ENCODE measurements around the gene SCAF11. TPM values are rescaled to one million over a fixed set of nuclear protein-coding genes. Genes with fewer than 3 reads are reported as not detected.

SCAF11 gene
- total RNA-seq, 2 experiments from 2014 or later: 130 TPM

DNA sequence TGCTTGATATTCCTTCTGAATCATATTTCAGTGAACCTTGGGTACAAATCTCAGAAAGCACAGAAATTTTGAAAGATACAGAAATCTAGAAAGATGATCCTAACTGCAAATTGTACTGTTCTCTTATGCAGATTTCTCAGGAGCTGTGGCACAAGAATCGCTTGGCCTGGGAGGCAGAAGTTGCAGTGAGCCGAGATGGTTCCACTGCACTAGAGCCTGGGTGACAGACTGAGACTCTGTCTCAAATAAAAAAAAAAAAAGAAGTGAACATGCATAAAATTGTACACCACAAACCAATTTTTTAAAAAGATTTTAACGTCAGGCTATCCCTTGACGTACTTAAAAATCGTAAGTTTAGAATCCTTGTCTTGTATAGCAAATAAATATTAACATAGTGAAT lies 31.3 kb downstream of the SCAF11 start:
- no peaks in the 10 kb centered on the region for H3K4me1 ChIP-seq (ENCODE audit: insufficient read depth, low read length, poor library complexity, severe bottlenecking)
- H3K4me2 ChIP-seq (ENCODE audit: low read length): no peak overlapping the region
- no peak overlapping the region for H3K27ac ChIP-seq (ENCODE audit: low read depth, low read length, poor library complexity, severe bottlenecking)
- POLR2A ChIA-PET: interaction anchor here (1.3 to 1.9 kb wide), 3 partner anchors 11 to 24 kb away, joined by 3 to 5 read pairs (median 3); no protein-coding TSS in a partner anchor
- TF ChIP-seq CTCF (conservative IDR thresholded peaks at IDR 0.05; ENCODE audit: low read length) (no peak), EZH2phosphoT487 (IDR thresholded peaks at IDR 0.05; ENCODE audit: borderline replicate concordance, low read depth, low read length) (no peak)
- CTCF ChIA-PET (ENCODE audit: unreplicated experiment): interaction anchor here (0.6 kb wide), 1 partner anchor 75 kb away, joined by 3 read pairs; no protein-coding TSS in a partner anchor
- intact Hi-C loops (cut with micrococcal nuclease; ENCODE audit: unreplicated experiment): no loop called here
- peaks cover 17% of the 10 kb centered on the region for H3K9me3 ChIP-seq (ENCODE audit: low read length)
- H3K4me3 ChIP-seq (ENCODE audit: low read depth, low read length, poor library complexity, severe bottlenecking): no peak overlapping the region
- H4K20me1 ChIP-seq (ENCODE audit: insufficient read depth, low read length): no peaks in the 10 kb centered on the region
- BruUV-seq (replicated peaks): no TSS peak
- H2AFZ ChIP-seq (ENCODE audit: low read length): no peak overlapping the region
- no peaks in the 10 kb centered on the region for H3K9me2 ChIP-seq (ENCODE audit: insufficient read depth, low read length)
- peaks cover 85% of the 10 kb centered on the region for H3K36me3 ChIP-seq (ENCODE audit: insufficient read depth, low read length)
- DNase-seq (ENCODE audit: low spot score): no peak
- H3K79me2 ChIP-seq (ENCODE audit: insufficient read depth, low read depth, low read length): peaks cover 51% of the 10 kb centered on the region

GRCh38 chr12:45948546-45948945 lies 41.8 kb downstream of the SCAF11 start:
- H3K9me3 ChIP-seq (ENCODE audit: low read length): no peaks in the 10 kb centered on the region
- no peak overlapping the region for H3K27ac ChIP-seq (ENCODE audit: low read depth, low read length, poor library complexity, severe bottlenecking)
- TF ChIP-seq EZH2phosphoT487 (IDR thresholded peaks at IDR 0.05; ENCODE audit: borderline replicate concordance, low read depth, low read length) (no peak), CTCF (conservative IDR thresholded peaks at IDR 0.05; ENCODE audit: low read length) (no peak)
- H3K4me1 ChIP-seq (ENCODE audit: insufficient read depth, low read length, poor library complexity, severe bottlenecking): no peaks in the 10 kb centered on the region
- H3K4me3 ChIP-seq (ENCODE audit: low read depth, low read length, poor library complexity, severe bottlenecking): no peak overlapping the region
- intact Hi-C loops (cut with micrococcal nuclease; ENCODE audit: unreplicated experiment): no loop called here
- H3K79me2 ChIP-seq (ENCODE audit: insufficient read depth, low read depth, low read length): no peaks in the 10 kb centered on the region
- H3K4me2 ChIP-seq (ENCODE audit: low read length): no peak overlapping the region
- no peak for DNase-seq (ENCODE audit: low spot score)
- ChIA-PET CTCF (ENCODE audit: unreplicated experiment) (no interaction called here), POLR2A (interaction anchor here (0.6 to 1.5 kb wide), 5 partner anchors 10 to 594 kb away, joined by 3 to 4 read pairs (median 3); no protein-coding TSS in a partner anchor)
- H3K9me2 ChIP-seq (ENCODE audit: insufficient read depth, low read length): no peaks in the 10 kb centered on the region
- no peaks in the 10 kb centered on the region for H4K20me1 ChIP-seq (ENCODE audit: insufficient read depth, low read length)
- BruUV-seq (replicated peaks): no TSS peak
- H3K36me3 ChIP-seq (ENCODE audit: insufficient read depth, low read length): peaks cover 75% of the 10 kb centered on the region
- no peak overlapping the region for H2AFZ ChIP-seq (ENCODE audit: low read length)

- no peak overlapping the region for H3K4me2 ChIP-seq (ENCODE audit: low read length)
- no peaks in the 10 kb centered on the region for H3K79me2 ChIP-seq (ENCODE audit: insufficient read depth, low read depth, low read length)
- no peak overlapping the region for H3K4me3 ChIP-seq (ENCODE audit: low read depth, low read length, poor library complexity, severe bottlenecking)
- no peak for DNase-seq (ENCODE audit: low spot score)
- H3K36me3 ChIP-seq (ENCODE audit: insufficient read depth, low read length): peaks cover 83% of the 10 kb centered on the region
- POLR2A ChIA-PET: interaction anchor here (1.0 to 1.8 kb wide), 3 partner anchors 10 to 12 kb away, joined by 3 to 7 read pairs (median 6); no protein-coding TSS in a partner anchor
- TF ChIP-seq EZH2phosphoT487 (IDR thresholded peaks at IDR 0.05; ENCODE audit: borderline replicate concordance, low read depth, low read length) (no peak), CTCF (conservative IDR thresholded peaks at IDR 0.05; ENCODE audit: low read length) (no peak)
- CTCF ChIA-PET (ENCODE audit: unreplicated experiment): no interaction called here
- no peaks in the 10 kb centered on the region for H3K9me2 ChIP-seq (ENCODE audit: insufficient read depth, low read length)
- intact Hi-C loops (cut with micrococcal nuclease; ENCODE audit: unreplicated experiment): no loop called here
- no peak overlapping the region for H3K27ac ChIP-seq (ENCODE audit: low read depth, low read length, poor library complexity, severe bottlenecking)
- no peaks in the 10 kb centered on the region for H3K4me1 ChIP-seq (ENCODE audit: insufficient read depth, low read length, poor library complexity, severe bottlenecking)
- no peaks in the 10 kb centered on the region for H4K20me1 ChIP-seq (ENCODE audit: insufficient read depth, low read length)
- BruUV-seq (replicated peaks): no TSS peak
- no peak overlapping the region for H2AFZ ChIP-seq (ENCODE audit: low read length)
- no peaks in the 10 kb centered on the region for H3K9me3 ChIP-seq (ENCODE audit: low read length)
Observed at GRCh38 chr12:45946435-45946834, 43.9 kb downstream of the SCAF11 start.
